MCF 10A (cell line): Measurements from ENCODE around the gene STARD13. TPM values are rescaled to one million over a fixed set of nuclear protein-coding genes. Genes with fewer than 3 reads are reported as not detected.

Experiments used
- BruUV-seq: library from RNA; stranded (reverse); fragments of 400-500 nt; replicated peaks from 2 replicates; lab custom pipeline; 2021; lab: Mats Ljungman, UMichigan
- CTCF ChIA-PET: fragments of 300-600 bp; sonication (Branson Sonifier 250); formaldehyde crosslinking; extraction: SDS; loops from one replicate; lab custom pipeline; 2021; ENCODE audit warnings: antibody characterized with exemption, inconsistent platforms; lab: Yijun Ruan, JAX
- POLR2A ChIA-PET: fragments of 300-600, 350-650 bp; sonication (Branson Sonifier 250); formaldehyde crosslinking; extraction: SDS; loops from one replicate; lab custom pipeline; 2020; ENCODE audit warnings: antibody characterized with exemption, inconsistent platforms; lab: Yijun Ruan, JAX
- DNase-seq: peaks from one replicate; pipeline ENCODE4 v3.0.0-alpha.2; 2018; ENCODE audit not compliant: unreplicated experiment
- H3K27ac Mint-ChIP-seq: one replicate; pipeline ENCODE4 v1.8.0; 2022; ENCODE audit warnings: mild to moderate bottlenecking, low read depth, mixed read lengths; ENCODE audit not compliant: unreplicated experiment
- H3K27me3 Mint-ChIP-seq: one replicate; pipeline ENCODE4 v1.8.0; 2022; ENCODE audit warnings: mixed read lengths; ENCODE audit not compliant: insufficient read depth, unreplicated experiment
- H3K36me3 Mint-ChIP-seq: one replicate; pipeline ENCODE4 v1.8.0; 2022; ENCODE audit warnings: mild to moderate bottlenecking, moderate library complexity, mixed read lengths; ENCODE audit not compliant: insufficient read depth, unreplicated experiment
- H3K4me1 Mint-ChIP-seq: one replicate; pipeline ENCODE4 v1.8.0; 2022; ENCODE audit warnings: mixed read lengths; ENCODE audit not compliant: insufficient read depth, unreplicated experiment
- H3K4me3 Mint-ChIP-seq: one replicate; pipeline ENCODE4 v1.8.0; 2022; ENCODE audit warnings: mild to moderate bottlenecking, moderate library complexity, mixed read lengths; ENCODE audit not compliant: unreplicated experiment
- H3K9me3 Mint-ChIP-seq: one replicate; pipeline ENCODE4 v1.8.0; 2022; ENCODE audit warnings: mixed read lengths; ENCODE audit not compliant: unreplicated experiment
- CTCF ChIP-seq: fragments of 200-600 bp; IDR thresholded peaks from one replicate; pipeline ENCODE4 v1.8.0; 2022; ENCODE audit warnings: antibody characterized with exemption, mild to moderate bottlenecking; ENCODE audit not compliant: unreplicated experiment
- intact Hi-C: fragments of 100-400 bp; cut with micrococcal nuclease; formaldehyde crosslinking; loops from 2 replicates; pipeline ENCODE4 v1.14.1; 2022
- total RNA-seq: library from RNA; stranded (reverse); gene quantifications from 2 replicates; pipeline ENCODE4 v1.2.3, GENCODE V29; 2022

Gene STARD13
- total RNA-seq, 1 experiment from 2014 or later = 31.9 TPM

DNA sequence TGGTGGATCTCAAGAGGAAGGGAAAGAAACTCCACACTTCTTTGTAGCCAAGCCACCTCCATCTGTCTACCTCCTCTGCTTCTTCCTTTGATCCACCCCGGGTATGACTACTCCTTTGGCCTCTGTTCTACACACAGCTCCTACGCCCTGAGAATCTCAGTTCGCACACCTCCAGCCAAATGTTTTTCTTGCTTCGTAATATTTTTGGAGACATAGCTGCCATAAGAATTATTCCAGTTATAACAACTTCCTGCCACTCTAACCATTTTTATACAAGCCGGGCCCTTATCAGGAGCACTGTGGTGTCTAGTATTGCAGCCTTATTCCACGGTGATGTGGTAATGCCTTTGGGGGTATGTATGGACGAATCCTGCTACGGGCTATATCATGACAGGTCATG lies 126.7 kb downstream of the STARD13 start:
- Mint-ChIP-seq H3K4me1 (peaks cover 5% of the 10 kb centered on the region), H3K27ac (peak overlapping the region; percentile 4), H3K4me3 (no peak overlapping the region), H3K27me3 (no peaks in the 10 kb centered on the region), H3K9me3 (peaks cover 7% of the 10 kb centered on the region), H3K36me3 (peaks cover 58% of the 10 kb centered on the region)
- DNase-seq = no peak
- TF ChIP-seq CTCF = no peak
- no TSS peak for BruUV-seq
- POLR2A ChIA-PET = interaction anchor here (0.8 to 1.1 kb wide), 3 partner anchors 10 to 30 kb away, joined by 3 read pairs; no protein-coding TSS in a partner anchor
- intact Hi-C loops = no loop called here
- CTCF ChIA-PET = interaction anchor here (0.7 to 1.3 kb wide), 3 partner anchors 12 to 69 kb away, joined by 3 to 4 read pairs (median 4); no protein-coding TSS in a partner anchor

GRCh38 chr13:33158271-33158670 lies 127.3 kb downstream of the STARD13 start:
- Mint-ChIP-seq H3K36me3 (peaks cover 55% of the 10 kb centered on the region), H3K4me3 (no peak overlapping the region), H3K27me3 (no peaks in the 10 kb centered on the region), H3K4me1 (peaks cover 5% of the 10 kb centered on the region), H3K9me3 (peaks cover 7% of the 10 kb centered on the region), H3K27ac (peak overlapping the region; percentile 4)
- ChIA-PET POLR2A (interaction anchor here (0.8 to 1.2 kb wide), 6 partner anchors 10 to 37 kb away, joined by 3 read pairs; no protein-coding TSS in a partner anchor), CTCF (interaction anchor here (0.7 to 1.3 kb wide), 2 partner anchors 12 to 39 kb away, joined by 4 read pairs; no protein-coding TSS in a partner anchor)
- BruUV-seq = no TSS peak
- intact Hi-C loops = no loop called here
- no peak for TF ChIP-seq CTCF
- no peak for DNase-seq

GRCh38 chr13:33154911-33155310 lies 130.6 kb downstream of the STARD13 start:
- POLR2A ChIA-PET = interaction anchor here (1.0 kb wide), 2 partner anchors 14 to 29 kb away, joined by 4 read pairs; no protein-coding TSS in a partner anchor
- TF ChIP-seq CTCF = no peak
- H3K36me3 Mint-ChIP-seq = peaks cover 46% of the 10 kb centered on the region
- CTCF ChIA-PET = interaction anchor here (0.6 to 1.0 kb wide), 4 partner anchors 12 to 821 kb away, joined by 3 to 5 read pairs (median 4); no protein-coding TSS in a partner anchor
- BruUV-seq = no TSS peak
- intact Hi-C loops = no loop called here
- peaks cover 16% of the 10 kb centered on the region for H3K4me1 Mint-ChIP-seq
- no peak overlapping the region for H3K4me3 Mint-ChIP-seq
- no peak for DNase-seq
- H3K9me3 Mint-ChIP-seq = no peaks in the 10 kb centered on the region
- no peaks in the 10 kb centered on the region for H3K27me3 Mint-ChIP-seq
- no peak overlapping the region for H3K27ac Mint-ChIP-seq

DNA sequence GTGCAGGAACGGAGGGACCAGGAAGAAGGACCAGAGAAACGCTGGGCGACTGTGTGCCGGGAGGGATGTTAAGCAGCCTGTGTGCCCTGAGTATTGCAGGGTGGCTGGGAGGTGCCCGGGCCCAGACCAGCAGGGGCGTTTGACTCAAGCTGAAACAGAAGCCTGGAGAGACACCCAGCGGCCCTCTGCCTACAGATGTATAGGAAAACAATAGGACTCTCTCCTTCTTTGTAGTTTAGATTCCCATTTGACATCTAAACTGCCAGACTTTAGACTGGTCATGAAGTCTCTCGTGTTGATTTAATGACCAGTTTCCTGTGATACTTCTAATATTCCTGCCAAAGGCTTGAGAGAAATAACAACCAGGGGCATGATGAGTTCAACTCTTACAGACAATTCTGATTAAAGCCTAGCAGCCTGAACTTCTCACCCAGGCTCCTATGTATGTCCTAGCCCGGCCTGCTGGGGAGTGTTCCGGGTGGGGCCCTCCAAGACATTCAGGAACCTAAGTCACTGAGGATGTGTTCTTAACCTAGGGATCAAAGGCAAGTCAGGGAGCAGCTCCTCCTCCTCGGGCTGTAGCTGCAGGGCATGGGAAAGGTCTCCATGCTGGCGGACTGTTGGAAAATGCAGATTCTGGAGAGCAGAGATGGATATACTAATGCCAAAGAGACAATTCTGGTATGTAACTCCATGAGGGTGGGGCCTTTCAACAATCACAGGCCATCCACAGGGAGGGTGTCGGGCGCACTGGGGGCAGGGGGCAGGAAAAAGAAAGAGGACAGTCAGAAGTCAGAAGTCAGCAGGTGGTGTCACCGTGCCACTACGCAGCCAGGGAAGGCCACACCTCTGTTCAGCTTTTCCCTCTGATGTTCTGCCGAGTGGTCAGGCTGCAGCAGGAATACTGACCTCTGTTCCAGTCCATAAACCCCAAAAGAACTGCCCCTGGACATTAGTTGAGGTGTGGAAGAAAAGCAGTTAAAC lies 131.8 kb downstream of the STARD13 start:
- intact Hi-C loops = no loop called here
- Mint-ChIP-seq H3K4me3 (no peak overlapping the region), H3K27ac (no peak overlapping the region), H3K27me3 (no peaks in the 10 kb centered on the region), H3K9me3 (no peaks in the 10 kb centered on the region), H3K36me3 (peaks cover 41% of the 10 kb centered on the region), H3K4me1 (peaks cover 16% of the 10 kb centered on the region)
- no TSS peak for BruUV-seq
- no peak for DNase-seq
- ChIA-PET CTCF (interaction anchor here (0.5 to 1.0 kb wide), 4 partner anchors 9 to 389 kb away, joined by 3 to 4 read pairs (median 3); no protein-coding TSS in a partner anchor), POLR2A (interaction anchor here (0.6 to 1.5 kb wide), 4 partner anchors 13 to 329 kb away, joined by 3 to 4 read pairs (median 4); no protein-coding TSS in a partner anchor)
- TF ChIP-seq CTCF = no peak
